Pancreas (tissue), 10 donors: Measurements from ENCODE around the gene GRAMD4. TPM values are rescaled to one million over a fixed set of nuclear protein-coding genes. Genes with fewer than 3 reads are reported as not detected.

Experiments
- ATAC-seq, 4 donors: fragments of 200-7000 bp; cut with Tn5 transposase; one replicate each; pipeline versions ENCODE4 v1.8.0 to v1.9.1; 2020; ENCODE audit warnings: mild to moderate bottlenecking in 4 of 4, moderate library complexity in 4 of 4
- DNase-seq, 6 donors: peaks; one replicate each; pipeline ENCODE4 v3.0.0-alpha.2; 2020
- FAIRE-seq: peaks from 2 replicates; lab custom pipeline; 2012; peaks lifted over from hg19 to GRCh38; lab: Jason Lieb, UNC
- H3K27ac ChIP-seq, 4 donors: fragments of 200-600 bp; sonication (generic); 1 replicate in 3 of 4; 2 replicates in 1 of 4; pipeline versions ENCODE4 v1.5.0 to v1.8.0; 2020
- H3K27me3 ChIP-seq, 4 donors: fragments of 200-600 bp; one replicate each; pipeline ENCODE4 v1.8.0; 2021
- H3K36me3 ChIP-seq, 3 donors: fragments of 200-600 bp; sonication (generic) in 1 of 3; one replicate each; pipeline versions ENCODE4 v1.5.0 to v1.8.0; 2020 to 2021
- H3K4me1 ChIP-seq, 3 donors: fragments of 200-600 bp; one replicate each; pipeline ENCODE4 v1.8.0; 2021
- H3K4me3 ChIP-seq, 4 donors: fragments of 200-600 bp; sonication (generic) in 2 of 4; one replicate each; pipeline versions ENCODE4 v1.5.0 to v1.8.0; 2020 to 2021
- H3K9me3 ChIP-seq, 4 donors: fragments of 200-600 bp; one replicate each; pipeline ENCODE4 v1.8.0; 2021
- WGBS, 2 donors: extraction: QIAGEN DNeasy Blood & Tissue Kit; methylation state at CpG; one replicate each; pipeline ENCODE4 v1.1.7; 2013; 5-methylcytosine and 5-hydroxymethylcytosine counted together
- intact Hi-C, 3 donors: fragments of 100-400 bp; cut with DNase I; formaldehyde crosslinking; loops; one replicate each; pipeline versions ENCODE4 v1.11.1 to v1.14.2; 2022
- polyA plus RNA-seq, 2 donors: library from polyadenylated mRNA; stranded (reverse); fragments of 200-250 nt; gene quantifications; one replicate each; pipeline ENCODE4 v1.2.3, GENCODE V29; 2013
- total RNA-seq, 6 donors: library from RNA; stranded (reverse); fragmentation: NEBNext Ultra II Directional in 4 of 6; extraction: Animal tissue kit (Norgen Biotek cat#: 25700) in 4 of 6; gene quantifications; one replicate each; pipeline versions ENCODE4 v1.2.1 to v1.2.4, GENCODE V29; 2021 to 2023
- TF ChIP-seq, protein P1 (sequence below), 4 donors: fragments of 200-600 bp; sonication (generic) in 3 of 4; IDR thresholded peaks; one replicate each; pipeline versions ENCODE4 v1.5.0 to v1.8.0; 2021; ENCODE audit warnings: antibody characterized with exemption in 4 of 4
- donor health status: healthy with polysubstance abuse.
- donor health status: DM: no; HTN: no; CAD: no; lungs with moderate emphysema.
- donor health status: DM: no; HTN: no; CAD: no.
- donor health status: control.
- donor health status: control.
- donor health status: Bipolar disorder and iron deficiency.
- donor health status: DM: yes; HTN: yes; CAD: no.
- donor health status: DM: no; HTN: no; CAD: no.
- donor health status: DM: no; HTN: no; CAD: no.
- donor health status: DM: yes; HTN: yes; CAD: no.

The GRAMD4 gene
- total and polyA plus RNA-seq, 8 donors = 13.2 to 36.4 (median 21.9) TPM

- Histone ChIP-seq H3K9me3 (no peaks in the 10 kb centered on the region), H3K36me3 (no peaks in the 10 kb centered on the region), H3K27me3 (no peaks in the 10 kb centered on the region), H3K27ac (no peak overlapping the region), H3K4me1 (no peaks in the 10 kb centered on the region), H3K4me3 (no peak overlapping the region)
- TF ChIP-seq, protein P1, sequence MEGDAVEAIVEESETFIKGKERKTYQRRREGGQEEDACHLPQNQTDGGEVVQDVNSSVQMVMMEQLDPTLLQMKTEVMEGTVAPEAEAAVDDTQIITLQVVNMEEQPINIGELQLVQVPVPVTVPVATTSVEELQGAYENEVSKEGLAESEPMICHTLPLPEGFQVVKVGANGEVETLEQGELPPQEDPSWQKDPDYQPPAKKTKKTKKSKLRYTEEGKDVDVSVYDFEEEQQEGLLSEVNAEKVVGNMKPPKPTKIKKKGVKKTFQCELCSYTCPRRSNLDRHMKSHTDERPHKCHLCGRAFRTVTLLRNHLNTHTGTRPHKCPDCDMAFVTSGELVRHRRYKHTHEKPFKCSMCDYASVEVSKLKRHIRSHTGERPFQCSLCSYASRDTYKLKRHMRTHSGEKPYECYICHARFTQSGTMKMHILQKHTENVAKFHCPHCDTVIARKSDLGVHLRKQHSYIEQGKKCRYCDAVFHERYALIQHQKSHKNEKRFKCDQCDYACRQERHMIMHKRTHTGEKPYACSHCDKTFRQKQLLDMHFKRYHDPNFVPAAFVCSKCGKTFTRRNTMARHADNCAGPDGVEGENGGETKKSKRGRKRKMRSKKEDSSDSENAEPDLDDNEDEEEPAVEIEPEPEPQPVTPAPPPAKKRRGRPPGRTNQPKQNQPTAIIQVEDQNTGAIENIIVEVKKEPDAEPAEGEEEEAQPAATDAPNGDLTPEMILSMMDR (IDR thresholded peaks at IDR 0.05) = no peak
- peak in 1 of 4 donors; percentile 30 for ATAC-seq
- intact Hi-C loops = no loop called here
- no peak for FAIRE-seq
- DNase-seq = peak in 2 of 6 donors; percentile 31 to 56
- 77 to 78% methylated on average over 21 of the region's 21 CpGs for WGBS, 2 donors
These were observed 17.8 kb downstream of the GRAMD4 start for GRCh38 chr22:46637711-46638600.

DNA sequence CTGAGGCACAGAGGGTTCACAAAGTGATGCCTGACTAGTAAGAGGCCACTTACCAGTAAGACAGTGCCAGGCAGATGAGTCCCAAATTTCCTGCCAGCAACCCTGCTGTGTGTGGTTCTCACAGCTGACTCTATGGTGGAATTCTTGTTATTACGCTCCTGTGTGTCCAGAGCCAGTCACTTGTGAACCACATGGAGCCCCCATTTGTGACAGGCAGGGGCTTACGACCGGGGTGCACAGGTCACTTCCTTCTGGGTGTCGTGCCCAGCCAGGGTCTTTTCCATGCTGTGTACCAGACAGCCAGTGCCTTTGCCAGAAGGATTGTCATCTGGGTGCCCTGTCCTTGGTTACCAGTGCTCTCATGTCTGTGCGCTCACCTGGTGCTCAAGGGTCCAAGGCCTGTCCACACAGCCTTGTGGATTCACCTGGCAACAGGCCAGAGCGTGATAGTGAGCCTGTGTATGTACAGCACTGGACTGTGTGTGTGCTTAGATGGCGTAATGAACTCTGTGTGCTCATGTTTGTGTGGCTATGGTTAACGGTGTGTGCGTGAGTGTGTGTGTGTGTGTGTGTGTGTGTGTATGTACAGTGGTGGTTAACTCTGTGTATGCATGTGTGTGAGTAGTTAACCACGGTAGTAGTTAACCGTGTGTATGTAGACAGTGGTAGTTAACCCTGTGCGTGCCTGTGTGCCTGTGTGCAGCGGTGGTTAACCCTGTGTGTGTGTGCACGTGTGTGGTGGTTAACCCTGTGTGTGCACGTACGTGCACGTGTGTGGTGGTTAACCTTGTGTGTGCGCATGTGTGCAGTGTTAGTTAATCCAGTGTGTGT is 18.6 kb downstream of the GRAMD4 start:
- 51 to 52% methylated on average over 18 of the region's 18 CpGs for WGBS, 2 donors
- FAIRE-seq = no peak
- no peaks in the 10 kb centered on the region for H3K4me1 ChIP-seq
- intact Hi-C loops = no loop called here
- no peaks in the 10 kb centered on the region for H3K9me3 ChIP-seq
- no peak overlapping the region for H3K4me3 ChIP-seq
- TF ChIP-seq, protein P1 (IDR thresholded peaks at IDR 0.05) = no peak
- ATAC-seq = peak; percentile 56 to 78 (median 68)
- H3K36me3 ChIP-seq = no peaks in the 10 kb centered on the region
- H3K27me3 ChIP-seq = no peaks in the 10 kb centered on the region
- peak in 4 of 6 donors; percentile 56 to 83 (median 68) for DNase-seq
- no peak overlapping the region for H3K27ac ChIP-seq

GRCh38 chr22:46639843-46640242 is 19.7 kb downstream of the GRAMD4 start:
- WGBS, 2 donors = 93 to 95% methylated on average over 11 of the region's 11 CpGs

DNA sequence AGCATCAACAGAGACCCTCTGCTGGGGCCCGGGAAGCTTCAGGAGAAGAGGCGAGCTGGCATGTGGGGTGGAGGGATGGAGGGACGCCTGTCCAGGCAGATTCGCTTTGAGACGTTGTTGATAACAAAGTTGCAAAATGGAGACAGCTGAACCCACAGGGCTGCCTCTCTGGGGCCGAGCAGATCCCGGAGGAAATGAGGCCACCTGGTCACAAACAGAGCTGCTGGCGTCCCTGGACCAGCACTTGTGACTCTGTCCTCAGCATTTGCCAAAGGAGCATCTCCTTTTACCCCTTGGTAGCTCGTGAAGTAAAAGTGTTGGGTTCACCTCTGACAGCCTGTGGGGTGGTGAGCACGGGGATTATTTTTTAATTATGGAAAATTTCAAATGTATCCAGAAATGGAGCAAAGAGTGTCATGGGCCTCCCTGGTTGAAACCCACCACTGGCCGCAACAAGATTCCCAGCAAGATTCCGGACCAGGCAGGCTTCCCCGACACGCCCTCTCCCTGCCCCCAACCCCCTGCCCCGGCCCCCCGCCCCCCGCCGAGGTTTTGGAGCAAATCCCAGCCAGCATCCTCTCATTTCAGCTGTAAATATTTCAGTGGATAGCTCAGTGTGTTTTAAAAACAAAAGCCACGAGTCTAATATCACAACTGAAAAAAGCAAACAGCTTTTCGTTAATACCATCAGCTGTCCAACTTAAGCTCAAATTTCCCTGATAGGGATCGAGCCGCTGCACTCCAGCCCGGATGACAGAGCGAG is 20.3 kb downstream of the GRAMD4 start:
- WGBS, 2 donors = 82% methylated on average over 24 of the region's 24 CpGs
- H3K27me3 ChIP-seq = no peaks in the 10 kb centered on the region
- DNase-seq = peak in 1 of 6 donors; percentile 30
- no peak overlapping the region for H3K27ac ChIP-seq
- no peak overlapping the region for H3K4me3 ChIP-seq
- TF ChIP-seq, protein P1 (IDR thresholded peaks at IDR 0.05) = no peak
- no peak for ATAC-seq
- no peaks in the 10 kb centered on the region for H3K4me1 ChIP-seq
- H3K9me3 ChIP-seq = no peaks in the 10 kb centered on the region
- no peak for FAIRE-seq
- intact Hi-C loops = no loop called here
- no peaks in the 10 kb centered on the region for H3K36me3 ChIP-seq

More at GRCh38 chr22:46639843-46640242, 19.7 kb downstream of the GRAMD4 start:
- Histone ChIP-seq H3K4me3 (no peak overlapping the region), H3K36me3 (no peaks in the 10 kb centered on the region), H3K27ac (no peak overlapping the region), H3K9me3 (no peaks in the 10 kb centered on the region), H3K4me1 (no peaks in the 10 kb centered on the region), H3K27me3 (no peaks in the 10 kb centered on the region)
- ATAC-seq (no peak), FAIRE-seq (no peak), DNase-seq (peak in 2 of 6 donors; percentile 15 to 41)
- intact Hi-C loops = no loop called here
- TF ChIP-seq, protein P1 (IDR thresholded peaks at IDR 0.05) = no peak
